DND-41 (cell line): Measurements from ENCODE around the gene PTPRK.

Source experiments
- EZH2 ChIP-seq: IDR thresholded peaks from 3 replicates; pipeline ENCODE4 v1.6.1; 2012; ENCODE audit warnings: borderline replicate concordance, low read depth, mild to moderate bottlenecking, moderate library complexity, low read length, inconsistent platforms; ENCODE audit not compliant: severe bottlenecking
- TF ChIP-seq, protein P1 (sequence below): IDR thresholded peaks from 2 replicates; pipeline ENCODE4 v1.5.1; 2012; ENCODE audit warnings: borderline replicate concordance, low read length, moderate library complexity, mild to moderate bottlenecking; ENCODE audit not compliant: poor library complexity, severe bottlenecking; ENCODE audit errors: extremely low read depth

DNA sequence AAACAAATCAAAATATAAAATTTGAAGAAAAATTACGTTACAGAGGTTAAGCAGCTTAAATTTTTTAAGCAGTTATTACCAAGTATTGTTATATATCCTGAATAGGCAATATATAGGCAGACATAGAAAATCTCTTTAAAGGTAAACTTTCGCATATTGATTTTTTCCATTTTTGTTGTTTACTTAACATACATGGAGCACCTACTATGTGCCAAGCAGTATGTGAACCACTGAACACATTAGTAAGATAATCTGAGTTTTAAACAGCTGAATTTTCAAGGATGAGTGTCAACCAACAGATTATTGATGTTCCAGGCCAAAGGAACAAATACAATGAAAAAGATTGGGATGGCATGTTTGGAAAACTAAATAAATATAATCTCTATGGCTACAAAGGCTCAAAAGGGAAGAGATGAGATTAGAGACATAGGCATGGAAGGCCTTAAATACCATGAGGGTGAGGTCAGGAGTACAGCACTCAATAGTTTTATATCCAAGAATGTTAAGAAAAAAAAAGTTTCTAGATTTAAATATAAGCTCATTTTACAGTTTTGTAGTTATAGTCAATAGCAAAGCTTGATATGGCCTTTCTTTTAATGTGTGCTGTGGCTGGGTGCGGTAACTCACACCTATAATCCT is 277.5 kb downstream of the PTPRK start:
- TF ChIP-seq, protein P1, sequence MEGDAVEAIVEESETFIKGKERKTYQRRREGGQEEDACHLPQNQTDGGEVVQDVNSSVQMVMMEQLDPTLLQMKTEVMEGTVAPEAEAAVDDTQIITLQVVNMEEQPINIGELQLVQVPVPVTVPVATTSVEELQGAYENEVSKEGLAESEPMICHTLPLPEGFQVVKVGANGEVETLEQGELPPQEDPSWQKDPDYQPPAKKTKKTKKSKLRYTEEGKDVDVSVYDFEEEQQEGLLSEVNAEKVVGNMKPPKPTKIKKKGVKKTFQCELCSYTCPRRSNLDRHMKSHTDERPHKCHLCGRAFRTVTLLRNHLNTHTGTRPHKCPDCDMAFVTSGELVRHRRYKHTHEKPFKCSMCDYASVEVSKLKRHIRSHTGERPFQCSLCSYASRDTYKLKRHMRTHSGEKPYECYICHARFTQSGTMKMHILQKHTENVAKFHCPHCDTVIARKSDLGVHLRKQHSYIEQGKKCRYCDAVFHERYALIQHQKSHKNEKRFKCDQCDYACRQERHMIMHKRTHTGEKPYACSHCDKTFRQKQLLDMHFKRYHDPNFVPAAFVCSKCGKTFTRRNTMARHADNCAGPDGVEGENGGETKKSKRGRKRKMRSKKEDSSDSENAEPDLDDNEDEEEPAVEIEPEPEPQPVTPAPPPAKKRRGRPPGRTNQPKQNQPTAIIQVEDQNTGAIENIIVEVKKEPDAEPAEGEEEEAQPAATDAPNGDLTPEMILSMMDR: no peak
- TF ChIP-seq EZH2: no peak
